ENCODE measurements around the gene FBXW4. TPM values are rescaled to one million over a fixed set of nuclear protein-coding genes. Genes with fewer than 3 reads are reported as not detected.

The FBXW4 gene
- total RNA-seq, 4 donors from 2014 or later = 48.2 to 83.6 (median 71.3) TPM

DNA sequence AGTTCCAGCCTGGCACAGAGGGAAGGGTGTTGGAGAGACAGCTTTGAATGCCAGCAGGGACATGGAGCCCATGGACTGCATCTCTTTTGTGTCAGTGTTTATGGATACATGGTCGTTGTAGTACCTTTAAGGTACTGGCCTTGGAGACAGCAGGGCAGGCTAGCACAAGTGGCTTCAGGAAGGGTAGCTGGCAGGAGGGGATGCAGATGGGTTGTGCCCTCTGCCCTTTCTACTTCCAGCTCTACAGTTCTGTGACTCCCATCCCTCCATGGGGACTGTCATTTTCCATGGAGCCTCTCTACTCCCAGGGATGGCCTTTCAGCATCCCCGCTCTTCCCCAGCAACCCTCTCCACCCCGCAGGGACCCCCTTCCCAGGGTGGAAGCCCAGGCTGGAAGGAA is 132.0 kb downstream of the FBXW4 start:
- TF ChIP-seq, protein P1, sequence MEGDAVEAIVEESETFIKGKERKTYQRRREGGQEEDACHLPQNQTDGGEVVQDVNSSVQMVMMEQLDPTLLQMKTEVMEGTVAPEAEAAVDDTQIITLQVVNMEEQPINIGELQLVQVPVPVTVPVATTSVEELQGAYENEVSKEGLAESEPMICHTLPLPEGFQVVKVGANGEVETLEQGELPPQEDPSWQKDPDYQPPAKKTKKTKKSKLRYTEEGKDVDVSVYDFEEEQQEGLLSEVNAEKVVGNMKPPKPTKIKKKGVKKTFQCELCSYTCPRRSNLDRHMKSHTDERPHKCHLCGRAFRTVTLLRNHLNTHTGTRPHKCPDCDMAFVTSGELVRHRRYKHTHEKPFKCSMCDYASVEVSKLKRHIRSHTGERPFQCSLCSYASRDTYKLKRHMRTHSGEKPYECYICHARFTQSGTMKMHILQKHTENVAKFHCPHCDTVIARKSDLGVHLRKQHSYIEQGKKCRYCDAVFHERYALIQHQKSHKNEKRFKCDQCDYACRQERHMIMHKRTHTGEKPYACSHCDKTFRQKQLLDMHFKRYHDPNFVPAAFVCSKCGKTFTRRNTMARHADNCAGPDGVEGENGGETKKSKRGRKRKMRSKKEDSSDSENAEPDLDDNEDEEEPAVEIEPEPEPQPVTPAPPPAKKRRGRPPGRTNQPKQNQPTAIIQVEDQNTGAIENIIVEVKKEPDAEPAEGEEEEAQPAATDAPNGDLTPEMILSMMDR (IDR thresholded peaks at IDR 0.05) = no peak
- TF ChIP-seq POLR2AphosphoS5 (IDR thresholded peaks at IDR 0.05) (no peak), EP300 (IDR thresholded peaks at IDR 0.05) (no peak), POLR2A (IDR thresholded peaks at IDR 0.05) (no peak)
- peaks cover 60% of the 10 kb centered on the region for H3K27me3 ChIP-seq
- 59% methylated on average over 3 of the region's 3 CpGs for WGBS

DNA sequence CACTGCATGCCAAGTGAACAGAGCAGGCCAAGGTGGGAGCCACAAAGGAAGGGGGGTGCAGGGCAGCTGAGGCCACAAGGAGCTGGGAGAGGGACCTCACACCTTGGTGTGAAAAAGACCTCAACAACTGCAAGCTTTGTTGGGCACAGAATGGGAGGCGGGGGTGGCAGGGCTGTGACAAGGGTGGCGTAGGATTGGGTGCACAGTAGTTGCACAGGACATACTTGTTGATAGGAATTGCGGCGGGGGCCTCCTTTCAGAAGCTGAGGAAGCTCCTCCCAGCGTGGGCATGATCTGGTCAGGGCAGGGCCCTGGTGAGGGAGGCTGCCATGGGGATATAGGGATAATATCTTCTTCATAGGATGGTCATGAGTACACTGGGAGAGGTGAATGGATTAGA is 132.7 kb downstream of the FBXW4 start:
- H3K36me3 ChIP-seq = no peaks in the 10 kb centered on the region
- DNase-seq (ENCODE audit: low spot score in 2 of 2) = no peak
- no peak overlapping the region for H3K4me3 ChIP-seq
- no peaks in the 10 kb centered on the region for H3K9me3 ChIP-seq
- H3K27ac ChIP-seq = no peak overlapping the region
- WGBS = 90% methylated on average over 5 of the region's 5 CpGs
- TF ChIP-seq POLR2AphosphoS5 (IDR thresholded peaks at IDR 0.05) (no peak), POLR2A (IDR thresholded peaks at IDR 0.05) (no peak), EP300 (IDR thresholded peaks at IDR 0.05) (no peak)
- TF ChIP-seq, protein P1 (IDR thresholded peaks at IDR 0.05) = no peak
- peaks cover 53% of the 10 kb centered on the region for H3K27me3 ChIP-seq
- H3K4me1 ChIP-seq = peaks cover 26% of the 10 kb centered on the region

More for the DNA sequence above, 132.0 kb downstream of the FBXW4 start:
- no peaks in the 10 kb centered on the region for H3K9me3 ChIP-seq
- no peak overlapping the region for H3K4me3 ChIP-seq
- H3K36me3 ChIP-seq = no peaks in the 10 kb centered on the region
- H3K27ac ChIP-seq = no peak overlapping the region
- no peak for DNase-seq (ENCODE audit: low spot score in 2 of 2)
- H3K4me1 ChIP-seq = peaks cover 20% of the 10 kb centered on the region

DNA sequence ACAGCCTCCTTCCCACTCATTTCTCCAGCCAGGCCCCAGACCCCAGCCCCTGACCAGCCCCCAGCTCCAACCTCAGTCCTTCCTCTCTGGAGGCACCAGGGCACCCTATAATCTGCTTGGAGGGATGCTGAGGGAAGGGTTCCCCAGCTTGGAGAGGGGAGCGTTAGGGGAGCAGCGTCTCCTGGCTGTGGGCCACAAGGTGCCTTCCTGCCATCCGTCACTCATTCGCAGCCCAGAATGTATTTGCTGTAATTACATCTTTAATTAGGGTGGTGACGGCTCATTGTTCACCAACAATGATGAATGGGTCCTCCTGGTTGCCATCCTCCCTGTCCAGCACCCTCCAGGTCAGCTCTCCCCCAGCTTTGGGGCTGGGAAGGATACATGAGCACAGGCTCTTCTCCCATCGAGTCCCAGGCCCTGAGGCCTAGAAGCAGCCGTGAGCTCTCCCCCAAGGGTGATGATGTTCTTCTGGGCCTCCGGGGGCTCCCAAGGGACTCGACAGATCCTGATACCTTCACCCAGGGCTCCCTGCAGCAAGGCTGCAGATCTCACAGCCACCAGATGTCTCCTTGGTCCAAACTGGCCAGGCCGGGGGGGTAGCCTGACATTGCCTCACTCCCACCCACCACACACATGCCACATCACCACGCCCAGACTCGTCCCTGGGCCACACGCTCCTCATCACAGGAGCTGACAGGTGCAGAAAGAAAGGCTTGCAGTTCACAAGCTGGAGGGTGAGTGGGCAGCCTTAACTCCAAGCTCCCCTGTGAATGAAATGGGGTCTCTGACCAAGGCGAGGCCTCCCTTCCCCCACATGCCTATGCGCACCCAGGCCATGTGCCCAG is 133.7 kb downstream of the FBXW4 start:
- no peak for DNase-seq (ENCODE audit: low spot score in 2 of 2)
- TF ChIP-seq, protein P1 (IDR thresholded peaks at IDR 0.05) = no peak
- TF ChIP-seq POLR2A (IDR thresholded peaks at IDR 0.05) (no peak), EP300 (IDR thresholded peaks at IDR 0.05) (no peak), POLR2AphosphoS5 (IDR thresholded peaks at IDR 0.05) (no peak)
- 68% methylated on average over 8 of the region's 15 CpGs for WGBS
- Histone ChIP-seq H3K4me3 (no peak overlapping the region), H3K4me1 (peaks cover 20% of the 10 kb centered on the region), H3K27me3 (peaks cover 44% of the 10 kb centered on the region), H3K9me3 (no peaks in the 10 kb centered on the region), H3K27ac (no peak overlapping the region), H3K36me3 (no peaks in the 10 kb centered on the region)

Other genes starting within 250 kb of the FBXW4 start
- 10 to 100 TPM; 13.5 to 32.3 (median 20.6) TPM for gene POLL, start 106.9 kb downstream of the FBXW4 start, total RNA-seq
- gene DPCD, start 106.8 kb downstream of the FBXW4 start, total RNA-seq = 10 to 100 TPM in 3 of 4 donors, 1 to 10 TPM in 1; 9.3 to 14.4 (median 11.5) TPM
- gene FGF8, start 80.9 kb upstream of the FBXW4 start, total RNA-seq = not detected
- gene NPM3, start 88.3 kb upstream of the FBXW4 start, total RNA-seq = 10 to 100 TPM; 13.3 to 60.5 (median 31.1) TPM
- 100 to 1,000 TPM in 3 of 4 donors, 10 to 100 TPM in 1; 90.2 to 423 (median 131) TPM for gene OGA, start 123.3 kb upstream of the FBXW4 start, total RNA-seq
- 10 to 100 TPM in 1 of 4 donors, 1 to 10 TPM in 3; 1.3 to 20.3 (median 4.8) TPM for gene KCNIP2, start 148.6 kb upstream of the FBXW4 start, total RNA-seq

All from suprapubic skin (tissue), 4 donors.